ENCODE results near the gene JAG1.

Gene JAG1

GRCh38 chr20:10679269-10679668 lies 5.5 kb upstream of the JAG1 start (continued):
- no peak for TF ChIP-seq ZNF132 (tag by site-specific recombination; IDR thresholded peaks at IDR 0.05; ENCODE audit: borderline replicate concordance)
- TF ChIP-seq YY1 (tag by site-specific recombination; IDR thresholded peaks at IDR 0.05) = no peak
- no peak for TF ChIP-seq ELK4 (IDR thresholded peaks at IDR 0.05; ENCODE audit: borderline replicate concordance, low read depth, low read length)

GRCh38 chr20:10676518-10676917 lies 2.7 kb upstream of the JAG1 start:
- POLR2A ChIA-PET = no interaction called here
- H3K4me1 ChIP-seq (ENCODE audit: control insufficient read depth, insufficient read depth, low read length) = peaks cover 6% of the 10 kb centered on the region; the same call in 1 of the 2 replicates
- no peaks in the 10 kb centered on the region for H3K36me3 ChIP-seq (ENCODE audit: control insufficient read depth in 2 of 2, insufficient read depth in 1 of 2, low read length in 2 of 2)
- TF ChIP-seq ZSCAN4 (tag by site-specific recombination; IDR thresholded peaks at IDR 0.05) = no peak
- no peak for TF ChIP-seq ZSCAN23 (tag by site-specific recombination; IDR thresholded peaks at IDR 0.05)
- no peak for TF ChIP-seq ATF2 (tag by site-specific recombination; IDR thresholded peaks at IDR 0.05; ENCODE audit: low read depth)
- no peak for TF ChIP-seq IKZF3 (tag by site-specific recombination; IDR thresholded peaks at IDR 0.05)
- TF ChIP-seq ZFP69B (tag by site-specific recombination; IDR thresholded peaks at IDR 0.05) = no peak
- no peak for TF ChIP-seq ZBTB8A (tag by site-specific recombination; IDR thresholded peaks at IDR 0.05)
- TF ChIP-seq ZNF138 (tag by site-specific recombination; IDR thresholded peaks at IDR 0.05; ENCODE audit: borderline replicate concordance) = no peak
- TF ChIP-seq ZNF585B (tag by site-specific recombination; IDR thresholded peaks at IDR 0.05) = no peak
- no peak for TF ChIP-seq ZBTB11 (tag by site-specific recombination; conservative IDR thresholded peaks at IDR 0.05; ENCODE audit: low read depth)
- TF ChIP-seq ZNF433 (tag by site-specific recombination; IDR thresholded peaks at IDR 0.05; ENCODE audit: low read depth) = no peak
- no peak overlapping the region for H3K4me3 ChIP-seq (ENCODE audit: low read depth, low read length)
- H3K27ac ChIP-seq (ENCODE audit: extremely low read depth, low read depth, low read length) = no peak overlapping the region
- H3K9me3 ChIP-seq (ENCODE audit: control insufficient read depth, insufficient read depth, low read depth, low read length) = no peaks in the 10 kb centered on the region
- CTCF ChIA-PET = interaction anchor here (0.6 to 1.3 kb wide), 2 partner anchors 20 to 277 kb away, joined by 3 to 5 read pairs; no protein-coding TSS in a partner anchor

GRCh38 chr20:10675450-10675848 lies 1.6 kb upstream of the JAG1 start:
- ChIA-PET POLR2A (interaction anchor here (2.1 to 2.7 kb wide), 2 partner anchors 8 to 247 kb away, joined by 14 to 17 read pairs; no protein-coding TSS in a partner anchor), CTCF (interaction anchor here (0.6 to 1.8 kb wide), 10 partner anchors 21 to 560 kb away, joined by 3 to 7 read pairs (median 4); no protein-coding TSS in a partner anchor)
- no peak overlapping the region for H3K4me3 ChIP-seq (ENCODE audit: low read depth, low read length)
- no peak for TF ChIP-seq ZNF701 (tag by site-specific recombination; IDR thresholded peaks at IDR 0.05)
- TF ChIP-seq ZNF214 (tag by site-specific recombination; IDR thresholded peaks at IDR 0.05; ENCODE audit: borderline replicate concordance) = no peak
- peak; percentile 61; the same call in 1 of the 2 replicates for TF ChIP-seq PRDM10 (tag by site-specific recombination; IDR thresholded peaks at IDR 0.05)
- TF ChIP-seq ZNF148 (tag by site-specific recombination; IDR thresholded peaks at IDR 0.05; ENCODE audit: borderline replicate concordance) = no peak
- no peak for TF ChIP-seq ZNF830 (tag by site-specific recombination; IDR thresholded peaks at IDR 0.05; ENCODE audit: low read depth)
- TF ChIP-seq ZNF624 (tag by site-specific recombination; IDR thresholded peaks at IDR 0.05) = no peak

More at GRCh38 chr20:10675450-10675848, 1.6 kb upstream of the JAG1 start:
- Histone ChIP-seq H3K27ac (ENCODE audit: extremely low read depth, low read depth, low read length) (no peak overlapping the region; the same call in 1 of the 2 replicates), H3K4me1 (ENCODE audit: control insufficient read depth, insufficient read depth, low read length) (peaks cover 13% of the 10 kb centered on the region), H3K9me3 (ENCODE audit: control insufficient read depth, insufficient read depth, low read depth, low read length) (no peaks in the 10 kb centered on the region), H3K36me3 (ENCODE audit: control insufficient read depth in 2 of 2, insufficient read depth in 1 of 2, low read length in 2 of 2) (no peaks in the 10 kb centered on the region)

Measured in HEK293 (cell line).